ENCODE measurements around the gene SLC2A4RG.
A peak's percentile ranks its signal among the peaks of the same experiment; 100 is the strongest.
"Not testable (repeated sequence)": the region's sequence is repeated elsewhere in the genome, so short reads cannot be mapped to it uniquely, and the experiment has no call there.

SLC2A4RG gene

GRCh38 chr20:63722967-63723622 is 16.5 kb upstream of the SLC2A4RG start:
- DNase-seq = not testable (repeated sequence)

- not testable (repeated sequence) for DNase-seq
Measured at GRCh38 chr20:63730189-63730733, 9.3 kb upstream of the SLC2A4RG start.

GRCh38 chr20:63731410-63731809 is 8.2 kb upstream of the SLC2A4RG start:
- DNase-seq = no peak

GRCh38 chr20:63732118-63733095 is 7.2 kb upstream of the SLC2A4RG start:
- DNase-seq = no peak

GRCh38 chr20:63733117-63733516 is 6.5 kb upstream of the SLC2A4RG start:
- no peak for DNase-seq

- DNase-seq = no peak
Measured at GRCh38 chr20:63733579-63734081, 5.9 kb upstream of the SLC2A4RG start.

- DNase-seq = no peak
Measured at GRCh38 chr20:63734111-63734945, 5.2 kb upstream of the SLC2A4RG start.

- no peak for DNase-seq
Measured at GRCh38 chr20:63734946-63735858, 4.4 kb upstream of the SLC2A4RG start.

GRCh38 chr20:63735859-63736718 is 3.5 kb upstream of the SLC2A4RG start, which contains the start of gene LIME1:
LIME1 (plus strand) TSS chr20:63736664; CDS start chr20:63737550, 886 bp downstream.
- peak; percentile 86 for DNase-seq

GRCh38 chr20:63736893-63737694 is 2.5 kb upstream of the SLC2A4RG start:
- peak; percentile 60 for DNase-seq

GRCh38 chr20:63737695-63737944 is 2.0 kb upstream of the SLC2A4RG start:
- no peak for DNase-seq

- no peak for DNase-seq
Measured at GRCh38 chr20:63737945-63738686, 1.5 kb upstream of the SLC2A4RG start.

- no peak for DNase-seq
Measured at GRCh38 chr20:63738687-63739129, 868 bp upstream of the SLC2A4RG start.

- DNase-seq = peak; percentile 53
Measured at GRCh38 chr20:63740070-63740626, 572 bp downstream of the SLC2A4RG start.

GRCh38 chr20:63740627-63741353 is 1.2 kb downstream of the SLC2A4RG start:
- peak; percentile 28 for DNase-seq

GRCh38 chr20:63741354-63741675 is 1.7 kb downstream of the SLC2A4RG start:
- DNase-seq = no peak

GRCh38 chr20:63741676-63742380 is 2.3 kb downstream of the SLC2A4RG start:
- no peak for DNase-seq

Measured in CD4-positive, alpha-beta T cell treated with Interleukin-4 for 4 hours (primary cell).